Measurements from ENCODE around the gene OCRL.

GRCh38 chrX:129549124-129549523 is 9.1 kb downstream of the OCRL start:
- no peak for TF ChIP-seq EZH2phosphoT487 (IDR thresholded peaks at IDR 0.05; ENCODE audit: insufficient read depth, low read depth)
- no peak for TF ChIP-seq EZH2 (IDR thresholded peaks at IDR 0.05; ENCODE audit: insufficient read depth, poor library complexity, severe bottlenecking)
